NCI-H146 (cell line): ENCODE results near the gene TNC.
A peak's percentile ranks its signal among the peaks of the same experiment; 100 is the strongest.

Source experiments
- DNase-seq: peaks from one replicate; lab custom pipeline; 2025; lab: John Stamatoyannopoulos, UW

The TNC gene

DNA sequence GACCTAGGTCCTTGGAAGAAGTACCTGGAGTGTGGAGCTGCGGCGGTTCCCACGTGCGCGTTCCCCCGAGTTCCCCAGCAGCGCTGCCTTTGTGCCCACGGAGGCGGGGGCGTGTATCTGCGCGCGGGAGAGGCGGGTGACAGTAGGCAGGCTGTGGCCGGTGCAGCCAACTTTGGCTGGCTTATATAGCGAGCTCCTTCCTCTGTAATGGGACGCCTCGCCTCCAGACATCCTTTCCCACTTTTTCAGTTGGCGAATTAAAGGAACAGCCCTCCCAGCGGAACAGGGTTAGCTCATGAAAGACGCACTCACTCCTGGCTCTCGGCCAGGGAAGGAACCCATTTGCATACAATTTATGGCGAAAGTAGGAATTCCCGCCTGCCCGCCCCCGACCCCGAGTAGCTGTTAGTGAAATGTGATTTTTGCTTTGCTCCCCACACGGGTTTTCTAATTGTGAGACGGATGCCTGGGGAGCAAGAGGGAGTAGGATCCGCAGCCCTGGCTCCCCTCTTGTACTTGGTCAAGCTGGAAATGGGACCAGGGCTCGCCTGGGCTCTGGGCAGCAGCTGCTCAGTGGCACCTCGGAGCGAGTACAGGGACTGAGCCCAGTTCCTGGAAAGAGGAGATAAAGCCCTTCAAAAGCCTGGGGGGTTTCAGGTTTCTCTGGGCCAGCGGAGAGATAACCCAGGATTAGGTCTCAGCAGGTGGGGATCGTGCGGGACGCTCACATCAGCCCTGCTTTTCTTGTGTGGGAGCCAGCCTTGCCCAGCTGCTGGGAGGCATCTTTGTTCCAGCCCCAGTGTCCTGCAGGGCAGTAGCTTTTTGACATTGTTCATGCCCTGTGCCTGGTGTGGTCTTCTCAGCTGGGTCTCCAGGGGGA, at the start of gene TNC:
Gene TNC, minus strand, starts transcription at position 159 of the 880 bp plus-strand sequence. CDS start 27,139 bp downstream, outside the sequence.
- DNase-seq, result peak; percentile 70

DNA sequence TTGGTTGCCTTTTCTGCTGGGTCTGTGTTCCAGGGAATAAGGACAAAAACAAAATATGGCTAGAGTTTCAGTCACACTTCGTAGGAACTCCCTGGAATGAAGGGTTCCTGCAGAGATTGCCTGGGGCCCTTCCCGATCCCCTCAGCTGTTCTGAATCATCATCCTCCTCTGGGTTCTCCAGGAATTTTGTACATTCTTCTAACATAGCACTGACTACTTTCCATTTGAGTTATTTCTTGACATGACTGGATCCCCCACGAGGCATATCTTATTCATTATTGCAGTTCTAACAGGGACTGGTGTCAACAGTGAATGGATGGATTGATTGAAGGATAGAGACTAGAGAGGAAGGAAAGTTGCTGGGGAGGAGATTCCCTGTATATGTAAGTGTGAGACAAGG, 49.2 kb upstream of the TNC start:
- no peak for DNase-seq

DNA sequence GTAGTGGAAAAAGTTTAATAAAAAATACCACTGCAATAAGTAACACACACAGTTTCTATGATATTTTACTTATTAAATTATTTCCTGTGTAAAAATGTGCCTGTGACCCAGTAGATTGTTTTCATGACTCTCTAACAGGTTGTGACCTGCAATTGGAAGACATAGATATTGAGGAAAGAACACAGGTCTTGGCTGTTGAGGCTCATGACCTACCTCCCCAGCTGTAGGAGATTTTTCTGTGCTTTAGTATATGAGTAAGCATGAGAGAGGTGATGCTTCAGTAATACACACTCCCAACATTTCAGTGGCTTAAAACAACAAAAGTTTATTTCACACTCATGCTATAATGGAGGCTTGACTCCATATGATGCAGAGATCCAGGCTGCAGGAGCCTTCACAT, 47.3 kb upstream of the TNC start:
- no peak for DNase-seq

DNA sequence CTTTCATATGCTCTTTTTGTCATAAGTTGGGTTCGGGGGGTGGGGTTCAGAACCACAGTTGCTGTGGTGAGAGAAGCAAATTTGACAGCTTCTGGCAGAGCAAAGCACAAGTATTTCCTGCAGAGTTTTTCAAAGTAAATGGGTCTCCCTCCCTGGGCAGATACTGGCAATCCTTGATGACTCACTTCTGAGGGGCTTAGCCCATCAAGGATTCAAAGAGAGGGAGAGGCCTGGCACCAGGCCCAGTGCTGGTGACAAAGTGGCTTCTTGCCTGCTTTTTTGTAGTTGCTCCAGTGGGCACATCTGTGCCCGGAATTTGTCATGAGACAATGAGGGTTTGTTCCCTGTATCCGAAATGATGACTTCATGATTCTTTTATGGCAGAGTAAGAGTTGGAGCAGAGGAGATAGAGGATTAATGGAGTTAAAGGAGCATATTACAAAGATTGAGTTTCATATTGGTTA, 46.6 kb upstream of the TNC start:
- DNase-seq, result no peak

DNA sequence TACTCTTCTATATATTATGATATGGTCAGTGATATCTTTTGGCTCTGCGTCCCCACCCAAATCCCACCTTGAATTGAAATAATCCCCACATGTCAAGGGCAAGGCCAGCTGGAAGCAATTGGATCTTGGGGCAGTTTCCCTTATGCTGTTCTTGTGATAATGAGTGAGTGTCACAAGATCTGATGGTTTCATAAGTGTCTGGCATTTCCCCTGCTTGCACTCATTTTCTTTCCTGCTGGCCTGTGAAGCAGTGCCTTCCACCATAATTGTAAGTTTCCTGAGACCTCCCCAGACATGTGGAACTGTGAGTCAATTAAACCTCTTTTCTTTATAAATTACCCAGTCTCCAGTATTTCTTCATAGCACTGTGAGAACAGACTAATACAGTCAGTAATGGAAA, 45.0 kb upstream of the TNC start:
- no peak for DNase-seq

DNA sequence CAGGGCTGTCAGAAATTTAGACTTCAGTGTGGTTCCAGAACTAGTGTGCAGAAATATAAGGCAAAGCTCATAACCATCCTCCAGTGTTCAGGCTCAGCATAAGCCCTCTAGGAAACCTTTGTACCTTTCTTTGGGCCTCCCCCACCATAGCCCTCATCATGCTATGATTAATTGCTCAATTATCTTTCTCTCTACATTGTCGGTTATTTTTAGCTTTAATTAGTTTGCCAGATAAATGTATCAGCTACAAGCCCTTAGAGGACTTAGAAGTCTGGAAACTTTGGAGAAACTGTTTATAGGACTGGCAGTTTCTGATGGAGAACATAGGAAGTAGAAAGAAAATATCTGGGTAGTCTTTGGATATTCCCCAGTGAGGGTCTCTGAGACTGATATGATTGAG, 43.5 kb upstream of the TNC start:
- DNase-seq, result no peak

DNA sequence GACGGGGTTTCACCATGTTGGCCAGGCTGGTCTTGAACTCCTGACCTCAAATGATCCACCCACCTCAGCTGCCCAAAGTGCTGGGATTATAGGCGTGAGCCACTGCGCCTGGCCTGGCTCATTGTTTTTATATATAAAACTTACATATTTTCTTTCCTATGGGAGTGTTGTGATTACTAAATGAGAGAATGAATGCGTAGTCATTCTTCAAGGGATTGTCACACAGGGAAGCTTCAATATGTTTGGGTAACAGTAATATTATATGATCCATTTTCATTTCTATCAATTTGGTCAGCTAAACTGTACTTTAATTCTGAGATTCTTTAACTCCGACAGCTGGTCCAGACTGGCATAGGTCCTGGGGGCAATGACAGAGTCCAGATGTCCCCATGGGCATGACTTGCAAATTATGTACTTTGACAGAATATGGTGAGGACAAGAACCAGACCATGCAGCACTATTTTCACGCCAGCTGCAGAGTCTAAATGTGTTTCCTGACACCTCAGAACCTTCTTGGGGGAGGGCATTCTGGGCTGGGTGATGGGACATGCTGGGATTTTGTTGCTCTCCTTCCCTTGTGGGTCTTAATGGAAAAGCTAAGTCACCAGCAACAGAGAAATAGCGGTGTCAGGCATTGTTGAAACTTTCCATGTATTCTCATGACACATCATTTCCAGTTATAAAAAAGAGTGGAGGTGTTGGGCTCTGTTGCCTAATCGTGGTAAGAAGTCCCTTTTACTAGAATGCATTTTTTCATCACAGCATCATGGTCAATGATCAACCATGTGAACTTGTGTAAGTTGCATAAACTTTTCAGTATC, 40.9 kb upstream of the TNC start:
- no peak for DNase-seq

DNA sequence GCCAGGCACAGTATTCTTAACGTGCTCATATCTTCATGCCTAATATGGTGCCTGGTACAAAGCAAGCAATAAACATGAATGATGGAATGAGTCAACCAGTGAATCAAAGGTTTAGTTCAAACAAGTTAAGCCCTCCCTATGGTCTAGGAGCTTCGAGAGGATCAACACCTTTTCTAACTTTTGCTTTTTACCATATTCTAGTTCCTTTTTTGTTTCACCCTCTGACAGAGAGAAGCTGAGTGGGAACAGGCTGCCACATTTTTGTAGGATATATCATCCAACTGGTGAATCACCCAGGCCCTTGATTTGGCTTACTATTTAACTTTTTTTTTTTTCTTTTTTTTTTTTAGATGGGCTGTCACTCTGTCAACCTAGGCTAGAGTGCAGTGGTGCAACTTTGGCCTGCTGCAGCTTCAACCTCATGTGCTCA, 39.3 kb upstream of the TNC start:
- DNase-seq, result no peak

DNA sequence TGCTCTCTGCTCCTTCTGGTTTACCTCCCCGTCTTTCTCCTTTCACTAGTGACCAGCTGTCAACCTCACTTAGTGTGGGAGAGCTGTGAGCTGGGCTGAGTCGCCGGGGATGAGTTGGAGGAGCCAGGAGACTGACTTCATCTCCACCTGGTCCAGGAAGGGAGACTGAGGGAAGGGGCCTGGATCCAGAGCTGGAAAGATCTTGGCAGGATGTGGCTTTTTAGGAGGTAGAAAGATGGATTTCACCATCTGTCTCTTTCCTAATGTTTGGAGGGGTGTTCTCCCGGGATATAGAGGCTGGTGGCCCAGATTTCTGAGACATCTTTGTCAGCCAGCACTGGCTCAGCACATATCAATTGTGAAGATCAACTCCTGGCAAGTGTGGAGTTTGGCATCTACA, 37.1 kb upstream of the TNC start:
- DNase-seq, result no peak

DNA sequence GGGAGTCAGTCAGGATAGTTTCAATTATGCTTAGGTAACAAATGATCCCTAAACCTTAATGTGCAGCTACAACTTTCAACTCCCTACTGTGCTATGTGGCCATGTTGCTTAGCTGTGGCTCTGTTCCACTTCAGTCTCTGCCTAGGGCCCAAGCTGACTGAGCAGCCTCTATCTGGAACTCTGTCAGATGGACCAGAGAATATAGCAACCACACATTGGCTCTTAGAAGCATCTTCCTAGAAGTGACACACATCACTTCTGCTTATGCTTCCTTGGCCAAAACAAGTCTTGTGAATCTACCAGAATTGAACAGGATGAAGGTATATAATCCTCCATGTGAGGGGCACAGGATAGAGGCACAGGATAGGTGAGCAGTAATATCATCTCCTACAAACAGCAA, 36.7 kb upstream of the TNC start:
- no peak for DNase-seq

DNA sequence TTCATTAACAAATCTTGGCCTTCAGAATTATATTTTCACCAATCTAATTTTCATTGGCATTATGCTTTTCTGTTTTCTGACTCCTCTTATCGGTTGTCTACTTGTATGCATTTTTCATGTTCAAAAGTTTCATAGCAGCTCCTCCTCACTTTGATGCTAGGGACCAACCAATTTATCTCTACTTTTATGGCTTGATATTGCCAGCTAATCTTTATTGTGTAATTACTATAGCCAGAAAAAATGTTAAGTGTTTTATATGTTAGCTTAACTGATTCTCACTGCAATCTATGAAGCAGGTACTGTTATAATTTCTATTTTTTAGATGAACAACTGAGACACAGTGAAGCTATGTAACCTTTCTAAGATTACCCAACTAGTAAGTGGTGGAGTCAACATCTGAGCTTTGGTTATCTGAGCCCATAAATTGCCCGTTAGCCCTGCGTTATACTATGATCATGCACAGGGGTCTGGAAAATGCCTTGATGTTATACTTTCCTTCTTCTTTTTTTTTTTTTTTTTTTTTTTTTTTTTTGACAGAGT, 34.4 kb upstream of the TNC start:
- no peak for DNase-seq

DNA sequence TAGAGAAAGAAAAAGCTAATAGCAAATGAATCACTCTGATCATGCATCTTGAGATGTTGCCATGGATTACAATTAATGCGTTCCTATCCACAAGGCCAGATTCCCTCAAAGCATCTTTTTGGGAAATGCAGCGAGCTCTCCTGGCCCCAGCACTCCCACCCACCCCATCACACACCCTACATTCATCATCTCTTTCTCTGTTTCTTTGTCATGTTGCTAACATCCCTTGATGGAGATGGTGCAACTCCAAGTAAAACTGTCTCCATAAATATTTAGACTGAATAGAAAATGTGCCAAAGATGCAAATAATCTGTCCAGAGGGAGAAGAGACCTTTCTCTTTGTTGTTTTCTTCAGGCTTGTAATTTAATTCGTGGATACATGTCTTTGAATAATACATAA, 30.8 kb upstream of the TNC start:
- no peak for DNase-seq

DNA sequence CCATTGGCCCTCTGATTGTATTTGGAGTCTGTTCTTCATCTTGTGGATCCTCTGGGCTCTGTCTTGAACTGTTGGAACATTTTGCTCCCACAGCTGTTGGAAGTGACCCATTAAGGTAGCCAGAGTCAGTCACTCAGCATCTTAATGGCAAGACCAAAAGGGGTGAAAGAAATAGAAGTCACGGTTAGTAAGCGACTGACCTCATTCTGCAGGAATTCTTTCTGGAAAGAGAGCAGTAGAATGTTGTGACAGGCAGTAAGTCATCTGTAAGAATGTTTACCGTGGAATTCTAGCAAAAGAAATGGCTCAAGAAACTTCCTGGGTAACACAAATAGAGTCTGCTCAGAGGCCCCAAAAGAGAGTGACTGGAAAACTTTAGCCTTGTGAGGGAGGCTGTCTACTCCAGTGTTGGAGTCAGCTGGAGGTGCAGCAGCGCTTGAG, 28.6 kb upstream of the TNC start:
- DNase-seq, result no peak

DNA sequence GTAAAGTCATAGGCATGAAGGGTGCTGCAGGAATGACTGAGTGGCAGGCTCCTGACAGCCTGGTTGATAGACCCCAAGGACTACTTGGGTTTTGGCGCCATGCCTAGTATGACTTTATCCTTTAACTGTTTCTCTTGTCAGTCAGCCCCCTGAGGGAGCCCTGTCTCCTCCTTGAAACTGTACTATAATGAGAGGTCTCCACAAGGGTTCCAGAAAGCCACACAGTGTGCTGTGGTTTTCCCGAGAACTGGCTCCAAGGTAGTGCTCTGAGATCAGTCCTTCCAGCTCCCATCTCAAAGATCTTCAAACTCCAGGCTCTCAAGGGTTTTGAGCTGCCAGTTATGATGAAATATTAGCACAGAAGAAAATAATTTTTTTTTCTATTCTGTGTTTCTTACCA, 26.7 kb upstream of the TNC start:
- no peak for DNase-seq

DNA sequence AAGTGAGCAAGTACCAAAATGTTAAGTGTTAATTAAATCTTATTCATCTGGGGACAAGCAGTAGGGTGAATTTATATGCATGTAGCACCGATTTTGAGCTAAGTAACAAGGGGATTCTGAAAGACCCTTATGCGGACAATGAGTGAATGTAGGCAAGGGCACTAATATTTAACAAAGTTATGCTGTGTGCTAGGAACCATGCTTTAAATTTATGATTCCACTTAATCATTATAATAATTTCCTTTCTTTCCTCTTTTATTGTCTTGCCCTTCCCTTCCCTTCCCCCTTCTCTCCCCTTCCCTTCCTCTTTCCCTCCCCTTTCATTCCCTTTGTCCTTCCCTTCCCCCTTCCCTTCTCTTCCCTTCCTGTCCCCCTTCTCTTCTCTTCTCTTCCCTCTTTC, 25.7 kb upstream of the TNC start:
- DNase-seq, result no peak

DNA sequence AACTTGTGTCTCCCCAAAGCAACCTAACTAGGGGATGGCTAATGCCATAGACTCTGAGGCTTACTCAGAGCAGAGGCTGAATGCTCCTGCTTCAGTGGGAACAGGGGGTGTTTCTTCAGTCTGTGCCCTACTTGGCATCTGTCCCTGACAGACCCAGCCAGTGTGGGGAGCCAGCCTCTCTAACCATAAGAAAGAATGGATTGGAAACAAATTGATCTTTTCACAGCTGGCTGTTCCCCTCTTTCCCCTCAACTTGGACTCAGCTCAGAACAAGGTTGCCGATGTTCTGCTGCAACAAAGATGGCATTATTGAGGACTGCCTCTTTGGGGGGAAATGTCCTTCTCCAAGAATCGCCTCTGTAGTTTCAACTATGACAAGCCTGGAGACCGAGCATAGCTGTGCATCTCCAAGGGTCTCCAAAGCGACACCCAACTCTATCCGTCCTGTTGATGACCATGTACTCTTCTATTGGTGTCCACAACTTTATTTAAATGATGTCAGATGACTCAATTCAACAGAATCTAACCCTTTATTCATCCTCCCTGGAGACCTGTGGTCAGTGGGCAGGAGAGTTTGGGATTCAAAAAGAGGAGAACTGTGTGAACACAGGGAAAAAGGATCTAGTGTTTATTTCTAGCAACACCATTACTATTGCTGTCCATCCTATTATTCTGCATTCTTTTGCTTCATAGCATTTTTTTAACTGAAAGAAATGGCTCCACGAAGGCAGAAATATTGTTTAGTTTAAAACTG, 24.7 kb upstream of the TNC start:
- no peak for DNase-seq

DNA sequence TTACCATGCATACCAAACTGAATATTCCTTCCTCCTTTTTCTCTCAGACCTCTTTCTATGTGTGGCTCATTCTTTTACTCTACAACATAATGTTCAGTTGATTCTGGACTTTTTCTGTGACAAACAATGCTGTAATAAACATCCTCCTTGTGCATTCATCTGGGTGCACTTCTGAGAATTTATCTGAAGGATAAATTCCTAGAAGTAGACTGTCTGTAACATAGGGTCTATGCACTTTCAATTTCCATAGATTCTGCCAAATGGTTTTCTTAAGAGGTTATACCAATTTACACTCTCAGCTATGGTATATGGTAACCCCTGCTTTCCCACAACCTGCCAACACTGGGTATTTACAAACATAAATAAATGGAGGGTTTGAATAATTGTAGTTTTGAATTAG, 24.1 kb upstream of the TNC start:
- DNase-seq, result no peak

DNA sequence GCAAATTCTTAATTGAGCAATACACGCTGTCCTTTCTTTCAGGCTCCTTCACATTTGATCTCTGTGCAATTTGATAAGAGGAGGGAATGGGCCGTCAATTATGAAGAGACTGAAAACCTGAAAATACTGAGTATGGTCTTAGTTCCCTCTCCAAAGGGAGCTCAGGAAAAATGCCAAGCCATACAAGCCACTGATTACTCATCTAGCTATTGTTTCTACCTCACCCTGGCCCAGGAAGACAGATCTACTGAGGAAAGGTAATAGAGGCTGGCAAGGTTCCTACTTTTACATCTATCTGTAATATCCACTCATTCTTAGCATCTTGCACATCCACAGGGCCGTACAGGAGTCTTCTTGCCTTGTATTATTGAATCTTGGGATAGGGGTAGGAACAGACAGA, 23.7 kb upstream of the TNC start:
- no peak for DNase-seq

DNA sequence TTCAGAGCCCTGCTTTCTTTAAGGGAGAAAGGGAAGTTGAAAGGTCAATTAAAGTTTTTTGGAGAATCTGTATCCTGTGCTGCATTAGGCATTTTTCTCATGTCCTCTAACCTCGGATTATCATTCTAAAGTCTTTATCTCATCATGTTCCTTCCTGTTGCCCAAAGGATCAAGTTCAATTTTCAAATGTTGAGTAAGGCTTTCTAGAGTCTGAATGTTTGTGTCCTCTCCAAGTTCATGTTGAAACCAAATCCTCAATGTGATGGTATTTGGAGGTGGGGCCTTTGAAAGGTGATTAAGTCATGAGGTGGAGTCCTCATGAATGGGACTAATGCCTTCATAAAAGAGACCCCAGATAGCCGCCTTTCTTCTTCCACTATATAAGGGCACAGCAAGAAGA, 20.2 kb upstream of the TNC start:
- no peak for DNase-seq

DNA sequence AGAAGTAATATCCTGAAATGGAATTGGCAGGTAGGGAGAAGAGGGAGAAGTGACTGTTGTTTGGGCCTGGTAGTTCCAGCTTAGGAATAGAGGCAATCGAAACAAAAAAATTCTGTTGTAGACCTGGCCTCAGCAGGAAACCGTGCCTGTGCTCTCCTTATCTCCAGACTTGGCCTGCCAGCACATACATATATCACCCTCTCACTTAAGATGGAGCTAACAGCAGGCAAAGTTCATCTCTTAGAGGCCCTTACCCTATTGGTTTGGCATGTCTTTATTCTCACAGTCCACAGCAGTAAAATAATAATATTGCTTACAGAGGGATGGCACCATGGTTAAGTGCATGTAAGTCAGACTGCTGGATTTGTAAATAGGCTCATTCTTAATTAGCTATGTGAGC, 19.6 kb upstream of the TNC start:
- DNase-seq, result no peak

DNA sequence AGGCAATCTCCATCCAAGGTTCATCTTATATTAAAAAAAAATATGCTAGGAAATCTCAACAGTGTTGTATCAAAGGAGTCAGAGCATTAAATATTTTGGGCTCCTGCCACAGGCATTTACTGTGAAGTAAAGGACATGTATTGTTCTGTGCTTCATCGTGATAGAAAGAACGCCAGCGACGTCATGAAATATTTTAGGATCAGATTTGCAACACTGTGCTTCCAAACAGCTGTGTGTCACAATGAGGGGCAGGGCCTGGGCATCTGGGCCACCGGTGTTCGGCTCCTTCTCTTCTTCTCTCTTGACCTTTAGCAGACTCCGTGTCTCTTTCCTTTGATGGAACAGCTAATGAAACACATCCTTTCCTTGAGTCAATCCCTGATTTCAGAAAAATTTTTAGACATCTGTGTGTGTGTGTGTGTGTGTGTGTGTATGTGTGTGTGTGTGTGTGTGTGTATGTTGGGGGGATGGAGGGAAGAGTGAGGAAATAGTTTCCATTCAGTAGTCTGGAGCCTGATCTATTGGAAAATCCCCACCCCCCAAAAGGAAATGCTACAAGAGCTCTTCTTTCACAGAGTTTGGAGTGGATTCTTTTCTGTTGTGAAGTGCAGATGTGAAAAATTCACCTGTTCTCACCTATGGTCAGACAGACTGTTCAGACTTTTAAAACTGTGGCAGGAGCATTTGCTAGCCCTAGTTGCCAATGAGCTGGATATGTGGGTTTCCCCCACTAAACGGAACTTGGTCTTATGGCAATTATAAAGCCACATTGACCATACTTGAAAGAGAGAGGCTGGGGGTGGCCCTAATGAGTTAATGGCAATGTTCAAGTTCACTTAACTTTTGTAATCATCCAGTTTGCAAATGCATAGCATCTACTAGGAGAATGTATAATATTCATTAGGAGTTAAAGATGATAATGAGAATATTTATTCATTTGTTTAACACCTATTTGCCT, 18.1 kb upstream of the TNC start:
- DNase-seq, result no peak
